Parathyroid adenoma (tissue), 2 donors: Measurements from ENCODE around the gene ADPRH.
"Not testable (repeated sequence)": the region's sequence is repeated elsewhere in the genome, so short reads cannot be mapped to it uniquely, and the experiment has no call there.

Source experiments
- H2AFZ ChIP-seq: fragments of 300-600 bp; sonication (generic); one replicate; pipeline ENCODE4 v1.7.0; 2017; ENCODE audit warnings: antibody characterized with exemption, mild to moderate bottlenecking
- H3K27ac ChIP-seq: fragments of 300-600 bp; sonication (generic); one replicate; pipeline ENCODE4 v1.7.0; 2017
- H3K27me3 ChIP-seq: fragments of 300-600 bp; sonication (generic); one replicate; pipeline ENCODE4 v1.7.0; 2017; ENCODE audit warnings: low read length; ENCODE audit not compliant: control insufficient read depth, insufficient read depth
- H3K36me3 ChIP-seq: fragments of 300-600 bp; sonication (generic); one replicate; pipeline ENCODE4 v1.7.0; 2017; ENCODE audit warnings: low read length; ENCODE audit not compliant: control insufficient read depth, insufficient read depth
- H3K4me1 ChIP-seq: fragments of 300-600 bp; sonication (generic); one replicate; pipeline ENCODE4 v1.7.0; 2017; ENCODE audit warnings: control low read depth
- H3K4me2 ChIP-seq: fragments of 300-600 bp; sonication (generic); one replicate; pipeline ENCODE4 v1.7.0; 2017; ENCODE audit warnings: low read length
- H3K4me3 ChIP-seq: fragments of 300-600 bp; sonication (generic); one replicate; pipeline ENCODE4 v1.7.0; 2017; ENCODE audit warnings: low read depth, low read length
- H3K79me2 ChIP-seq: fragments of 300-600 bp; sonication (generic); one replicate; pipeline ENCODE4 v1.7.0; 2017; ENCODE audit warnings: control low read depth
- H3K9ac ChIP-seq: fragments of 300-600 bp; sonication (generic); one replicate; pipeline ENCODE4 v1.7.0; 2017; ENCODE audit warnings: mild to moderate bottlenecking
- H3K9me3 ChIP-seq: fragments of 300-600 bp; sonication (generic); one replicate; pipeline ENCODE4 v1.7.0; 2017; ENCODE audit warnings: low read length; ENCODE audit not compliant: control insufficient read depth
- TF ChIP-seq, protein P1 (sequence below): fragments of 300-600 bp; sonication (generic); IDR thresholded peaks from one replicate; pipeline ENCODE4 v1.7.0; 2017; ENCODE audit warnings: antibody characterized with exemption, mild to moderate bottlenecking
- donor health status: primary hyperparathyroidism.

ADPRH gene

DNA sequence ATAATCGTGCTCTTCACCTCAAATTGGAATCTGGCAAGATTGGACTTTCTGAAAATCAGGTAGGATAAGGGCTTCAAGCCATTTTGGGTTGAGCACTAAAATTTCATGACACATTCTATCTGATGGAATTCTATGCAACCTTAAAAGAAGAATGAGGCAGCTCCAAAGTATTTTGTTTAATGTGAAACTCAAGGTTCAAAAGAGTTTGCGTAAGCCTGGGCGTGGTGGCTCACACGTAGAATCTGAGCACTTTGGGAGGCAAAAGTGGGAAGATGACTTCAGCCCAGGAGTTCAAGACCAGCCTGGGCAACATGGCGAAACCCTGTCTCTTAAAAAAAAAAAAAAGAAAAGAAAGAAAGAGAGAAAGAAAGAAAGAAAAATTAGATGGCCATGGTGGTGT is 14.8 kb downstream of the ADPRH start:
- TF ChIP-seq, protein P1, sequence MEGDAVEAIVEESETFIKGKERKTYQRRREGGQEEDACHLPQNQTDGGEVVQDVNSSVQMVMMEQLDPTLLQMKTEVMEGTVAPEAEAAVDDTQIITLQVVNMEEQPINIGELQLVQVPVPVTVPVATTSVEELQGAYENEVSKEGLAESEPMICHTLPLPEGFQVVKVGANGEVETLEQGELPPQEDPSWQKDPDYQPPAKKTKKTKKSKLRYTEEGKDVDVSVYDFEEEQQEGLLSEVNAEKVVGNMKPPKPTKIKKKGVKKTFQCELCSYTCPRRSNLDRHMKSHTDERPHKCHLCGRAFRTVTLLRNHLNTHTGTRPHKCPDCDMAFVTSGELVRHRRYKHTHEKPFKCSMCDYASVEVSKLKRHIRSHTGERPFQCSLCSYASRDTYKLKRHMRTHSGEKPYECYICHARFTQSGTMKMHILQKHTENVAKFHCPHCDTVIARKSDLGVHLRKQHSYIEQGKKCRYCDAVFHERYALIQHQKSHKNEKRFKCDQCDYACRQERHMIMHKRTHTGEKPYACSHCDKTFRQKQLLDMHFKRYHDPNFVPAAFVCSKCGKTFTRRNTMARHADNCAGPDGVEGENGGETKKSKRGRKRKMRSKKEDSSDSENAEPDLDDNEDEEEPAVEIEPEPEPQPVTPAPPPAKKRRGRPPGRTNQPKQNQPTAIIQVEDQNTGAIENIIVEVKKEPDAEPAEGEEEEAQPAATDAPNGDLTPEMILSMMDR = no peak
- H3K27ac ChIP-seq = no peak overlapping the region
- H3K27me3 ChIP-seq = no peaks in the 10 kb centered on the region
- no peaks in the 10 kb centered on the region for H3K36me3 ChIP-seq
- no peak overlapping the region for H2AFZ ChIP-seq
- H3K9me3 ChIP-seq = no peaks in the 10 kb centered on the region
- H3K4me3 ChIP-seq = no peak overlapping the region
- H3K9ac ChIP-seq = no peak overlapping the region
- peaks cover 14% of the 10 kb centered on the region for H3K4me1 ChIP-seq
- no peak overlapping the region for H3K4me2 ChIP-seq
- H3K79me2 ChIP-seq = no peaks in the 10 kb centered on the region

DNA sequence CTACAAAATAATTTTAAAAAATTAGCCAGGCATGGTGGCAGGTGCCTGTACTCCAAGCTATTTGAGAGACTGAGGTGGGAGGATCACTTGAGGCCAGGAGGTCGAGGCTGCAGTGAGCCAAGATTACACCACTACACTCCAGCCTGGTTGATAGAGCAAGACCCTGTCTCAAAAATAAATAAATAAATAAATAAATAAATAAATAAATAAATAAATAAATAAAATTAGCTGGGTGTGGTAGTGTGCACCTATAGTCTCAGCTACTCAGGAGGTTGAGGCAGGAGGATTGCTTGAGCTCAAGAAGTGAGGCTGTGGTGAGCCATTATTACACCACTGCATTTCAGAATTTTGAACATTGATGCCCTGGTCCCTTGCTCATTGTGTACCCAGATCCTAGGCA is 15.6 kb downstream of the ADPRH start:
- H2AFZ ChIP-seq, H3K36me3 ChIP-seq, H3K4me2 ChIP-seq, H3K79me2 ChIP-seq, H3K27me3 ChIP-seq, H3K4me3 ChIP-seq, H3K9ac ChIP-seq, H3K27ac ChIP-seq, H3K9me3 ChIP-seq: not testable (repeated sequence)
- peaks cover 16% of the 10 kb centered on the region for H3K4me1 ChIP-seq

DNA sequence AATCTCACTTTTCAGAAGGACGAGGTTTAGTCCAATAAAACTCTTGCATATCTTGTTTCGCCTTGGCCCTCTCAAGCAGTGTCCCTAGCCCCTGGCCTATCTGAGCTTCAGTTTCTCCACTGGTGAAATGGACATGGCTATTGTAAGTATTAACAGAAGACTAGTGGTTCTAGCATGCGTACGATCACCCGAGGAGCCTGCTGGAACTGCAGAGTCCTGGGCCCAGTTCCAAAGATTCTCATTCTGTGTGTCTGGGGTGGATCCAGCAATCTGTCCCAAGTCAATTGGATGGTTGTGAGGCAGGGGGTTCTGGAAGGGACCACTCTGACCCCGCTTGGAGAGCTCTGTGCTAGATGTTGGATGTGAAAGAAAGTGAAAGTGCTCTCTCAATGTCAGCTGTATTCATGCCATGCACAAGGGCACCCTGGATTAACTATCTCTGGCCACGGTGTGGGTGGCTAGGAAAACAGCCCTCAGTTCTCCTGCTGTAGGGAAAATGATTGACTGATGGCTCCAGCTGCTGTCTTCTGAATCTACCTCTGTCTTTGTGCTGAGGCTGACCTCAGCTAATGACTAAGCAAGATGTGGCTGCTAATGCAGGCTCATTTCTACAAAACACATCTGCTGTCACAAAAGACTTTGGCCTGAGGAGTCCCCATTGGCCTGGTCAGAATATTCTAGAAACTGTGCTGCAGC is 16.5 kb downstream of the ADPRH start:
- no peaks in the 10 kb centered on the region for H3K27me3 ChIP-seq
- no peak overlapping the region for H3K4me2 ChIP-seq
- peak overlapping the region; percentile 82 for H2AFZ ChIP-seq
- H3K4me3 ChIP-seq = no peak overlapping the region
- H3K9ac ChIP-seq = no peak overlapping the region
- H3K27ac ChIP-seq = no peak overlapping the region
- TF ChIP-seq, protein P1 = no peak
- H3K4me1 ChIP-seq = peaks cover 23% of the 10 kb centered on the region
- H3K79me2 ChIP-seq = no peaks in the 10 kb centered on the region
- H3K36me3 ChIP-seq = no peaks in the 10 kb centered on the region
- H3K9me3 ChIP-seq = no peaks in the 10 kb centered on the region

- H3K4me1 ChIP-seq = peaks cover 29% of the 10 kb centered on the region
- no peaks in the 10 kb centered on the region for H3K36me3 ChIP-seq
- no peak overlapping the region for H3K27ac ChIP-seq
- TF ChIP-seq, protein P1 = no peak
- H3K9me3 ChIP-seq = no peaks in the 10 kb centered on the region
- no peak overlapping the region for H3K4me3 ChIP-seq
- no peaks in the 10 kb centered on the region for H3K27me3 ChIP-seq
- H3K79me2 ChIP-seq = no peaks in the 10 kb centered on the region
- no peak overlapping the region for H3K4me2 ChIP-seq
- peak overlapping the region; percentile 82 for H2AFZ ChIP-seq
- H3K9ac ChIP-seq = no peak overlapping the region
Measured at GRCh38 chr3:119596398-119596797, 17.1 kb downstream of the ADPRH start.

DNA sequence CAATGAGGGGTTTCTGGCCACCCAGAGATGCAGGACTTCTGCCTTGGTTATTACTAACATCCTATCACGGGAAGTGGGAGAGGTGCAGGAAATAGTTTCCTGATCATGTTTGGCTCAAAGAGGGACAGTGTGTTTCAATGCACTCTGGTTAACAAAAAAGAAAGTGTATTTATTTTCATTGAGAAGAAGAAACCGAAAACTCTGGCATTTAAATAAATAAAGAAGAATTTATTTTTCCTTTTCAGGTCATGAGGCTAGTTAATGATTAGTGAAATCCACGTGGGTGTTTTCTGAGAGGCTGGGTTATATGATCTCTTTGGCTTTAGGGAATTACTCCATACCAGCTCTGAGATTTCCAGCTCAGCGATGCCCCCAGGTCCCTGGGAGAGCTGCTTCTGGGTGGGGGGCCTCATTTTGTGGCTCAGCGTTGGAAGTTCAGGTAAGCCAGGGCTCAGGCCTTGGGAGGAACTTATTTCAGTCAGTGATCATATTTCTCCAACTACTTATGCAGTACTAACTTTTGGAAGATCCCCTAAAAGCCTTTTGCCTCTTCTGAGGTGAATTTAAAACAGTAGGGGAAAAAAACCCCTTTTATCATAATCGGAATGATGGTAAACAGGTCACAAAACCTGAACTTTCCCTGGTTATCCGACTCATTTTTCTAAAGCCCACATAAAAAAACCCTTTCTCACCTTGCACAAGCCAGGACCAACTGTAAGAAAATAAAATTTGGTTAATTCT is 18.4 kb downstream of the ADPRH start, which contains the start of gene PLA1A:
PLA1A (plus strand) TSS at position 338 of the 741 bp plus-strand sequence; CDS start at position 367, 29 bp downstream.
- no peak within 1 kb of the TSS for H3K4me2 ChIP-seq
- peak within 1 kb of the TSS; percentile 67 for H3K27ac ChIP-seq
- H2AFZ ChIP-seq = peak within 1 kb of the TSS; percentile 82
- no peaks in the 10 kb centered on the region for H3K9me3 ChIP-seq
- H3K9ac ChIP-seq = no peak within 1 kb of the TSS
- no peaks in the 10 kb centered on the region for H3K79me2 ChIP-seq
- no peaks in the 10 kb centered on the region for H3K36me3 ChIP-seq
- H3K4me3 ChIP-seq = no peak within 1 kb of the TSS
- H3K4me1 ChIP-seq = peaks cover 36% of the 10 kb centered on the region
- no peaks in the 10 kb centered on the region for H3K27me3 ChIP-seq
- TF ChIP-seq, protein P1 = no peak
